ENCODE measurements around the gene CDC20. TPM values are rescaled to one million over a fixed set of nuclear protein-coding genes. Genes with fewer than 3 reads are reported as not detected.

CDC20 gene
- total RNA-seq, 1 donor from 2014 or later = 15.2 TPM

- no peak for DNase-seq (ENCODE audit: extremely low spot score, unreplicated experiment)
- TF ChIP-seq, protein P1, sequence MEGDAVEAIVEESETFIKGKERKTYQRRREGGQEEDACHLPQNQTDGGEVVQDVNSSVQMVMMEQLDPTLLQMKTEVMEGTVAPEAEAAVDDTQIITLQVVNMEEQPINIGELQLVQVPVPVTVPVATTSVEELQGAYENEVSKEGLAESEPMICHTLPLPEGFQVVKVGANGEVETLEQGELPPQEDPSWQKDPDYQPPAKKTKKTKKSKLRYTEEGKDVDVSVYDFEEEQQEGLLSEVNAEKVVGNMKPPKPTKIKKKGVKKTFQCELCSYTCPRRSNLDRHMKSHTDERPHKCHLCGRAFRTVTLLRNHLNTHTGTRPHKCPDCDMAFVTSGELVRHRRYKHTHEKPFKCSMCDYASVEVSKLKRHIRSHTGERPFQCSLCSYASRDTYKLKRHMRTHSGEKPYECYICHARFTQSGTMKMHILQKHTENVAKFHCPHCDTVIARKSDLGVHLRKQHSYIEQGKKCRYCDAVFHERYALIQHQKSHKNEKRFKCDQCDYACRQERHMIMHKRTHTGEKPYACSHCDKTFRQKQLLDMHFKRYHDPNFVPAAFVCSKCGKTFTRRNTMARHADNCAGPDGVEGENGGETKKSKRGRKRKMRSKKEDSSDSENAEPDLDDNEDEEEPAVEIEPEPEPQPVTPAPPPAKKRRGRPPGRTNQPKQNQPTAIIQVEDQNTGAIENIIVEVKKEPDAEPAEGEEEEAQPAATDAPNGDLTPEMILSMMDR (IDR thresholded peaks at IDR 0.05) = no peak
- no peaks in the 10 kb centered on the region for H3K27me3 Mint-ChIP-seq (ENCODE audit: unreplicated experiment)
- peaks cover 38% of the 10 kb centered on the region for H3K4me1 Mint-ChIP-seq (ENCODE audit: unreplicated experiment)
- no peak overlapping the region for H3K27ac Mint-ChIP-seq (ENCODE audit: unreplicated experiment)
- H3K4me3 Mint-ChIP-seq (ENCODE audit: unreplicated experiment) = no peak overlapping the region
- H3K9me3 Mint-ChIP-seq (ENCODE audit: unreplicated experiment) = no peaks in the 10 kb centered on the region
- peaks cover 2% of the 10 kb centered on the region for H3K36me3 Mint-ChIP-seq (ENCODE audit: unreplicated experiment)
These were observed 1.5 kb upstream of the CDC20 start for GRCh38 chr1:43357251-43357650.

DNA sequence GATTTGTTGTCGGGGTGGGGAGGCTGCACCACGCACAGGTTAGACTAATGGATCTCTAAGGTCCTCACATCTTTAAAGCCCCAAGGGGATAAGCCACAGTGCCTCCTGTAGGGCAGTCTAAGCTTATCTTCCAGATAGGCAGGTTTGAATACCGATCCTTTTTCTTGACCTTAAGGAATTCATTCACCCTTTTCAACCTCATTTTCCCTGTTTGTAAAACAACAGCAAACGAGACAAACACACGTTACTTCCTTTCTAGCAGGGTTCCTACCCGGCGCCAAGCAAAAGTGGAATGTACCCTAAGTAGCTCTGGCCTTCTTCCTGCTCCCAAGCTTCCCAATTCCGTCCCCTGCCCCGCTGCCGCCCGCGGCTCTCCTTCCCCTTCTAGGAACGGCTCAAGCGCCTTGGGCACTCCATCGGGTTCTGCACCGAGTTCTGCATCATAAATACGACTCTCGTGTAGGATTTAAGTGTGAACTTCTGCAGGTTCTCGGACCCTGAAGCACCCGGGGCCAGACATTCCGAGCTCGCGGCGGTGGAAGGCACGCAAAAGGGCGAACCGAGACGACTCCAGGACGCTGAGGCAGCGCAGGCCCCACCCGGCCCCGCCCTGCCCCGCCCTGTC lies 548 bp upstream of the CDC20 start:
- Mint-ChIP-seq H3K27me3 (ENCODE audit: unreplicated experiment) (no peaks in the 10 kb centered on the region), H3K9me3 (ENCODE audit: unreplicated experiment) (no peaks in the 10 kb centered on the region), H3K27ac (ENCODE audit: unreplicated experiment) (peak overlapping the region; percentile 94), H3K4me1 (ENCODE audit: unreplicated experiment) (peaks cover 38% of the 10 kb centered on the region), H3K36me3 (ENCODE audit: unreplicated experiment) (peaks cover 6% of the 10 kb centered on the region), H3K4me3 (ENCODE audit: unreplicated experiment) (peak overlapping the region; percentile 88)
- TF ChIP-seq, protein P1 (IDR thresholded peaks at IDR 0.05) = peak; percentile 48
- DNase-seq (ENCODE audit: extremely low spot score, unreplicated experiment) = no peak

GRCh38 chr1:43359696-43360095 lies 915 bp downstream of the CDC20 start:
- H3K36me3 Mint-ChIP-seq (ENCODE audit: unreplicated experiment) = peaks cover 14% of the 10 kb centered on the region
- DNase-seq (ENCODE audit: extremely low spot score, unreplicated experiment) = no peak
- H3K9me3 Mint-ChIP-seq (ENCODE audit: unreplicated experiment) = no peaks in the 10 kb centered on the region
- H3K27me3 Mint-ChIP-seq (ENCODE audit: unreplicated experiment) = no peaks in the 10 kb centered on the region
- TF ChIP-seq, protein P1 (IDR thresholded peaks at IDR 0.05) = no peak
- peak overlapping the region; percentile 88 for H3K4me3 Mint-ChIP-seq (ENCODE audit: unreplicated experiment)
- H3K4me1 Mint-ChIP-seq (ENCODE audit: unreplicated experiment) = peaks cover 40% of the 10 kb centered on the region
- H3K27ac Mint-ChIP-seq (ENCODE audit: unreplicated experiment) = peak overlapping the region; percentile 21

DNA sequence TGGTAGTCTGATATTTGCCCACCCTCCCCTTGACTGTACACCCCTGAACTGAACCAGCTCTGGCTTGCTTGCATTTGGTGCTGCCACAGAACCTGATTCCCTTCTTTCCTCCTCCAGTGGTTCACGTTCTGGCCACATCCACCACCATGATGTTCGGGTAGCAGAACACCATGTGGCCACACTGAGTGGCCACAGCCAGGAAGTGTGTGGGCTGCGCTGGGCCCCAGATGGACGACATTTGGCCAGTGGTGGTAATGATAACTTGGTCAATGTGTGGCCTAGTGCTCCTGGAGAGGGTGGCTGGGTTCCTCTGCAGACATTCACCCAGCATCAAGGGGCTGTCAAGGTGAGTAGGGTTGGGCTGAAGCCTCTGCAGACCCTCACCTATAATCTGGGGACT lies 1.8 kb downstream of the CDC20 start:
- TF ChIP-seq, protein P1 (IDR thresholded peaks at IDR 0.05) = no peak
- no peak for DNase-seq (ENCODE audit: extremely low spot score, unreplicated experiment)
- Mint-ChIP-seq H3K4me1 (ENCODE audit: unreplicated experiment) (peaks cover 44% of the 10 kb centered on the region), H3K4me3 (ENCODE audit: unreplicated experiment) (peak overlapping the region; percentile 88), H3K27ac (ENCODE audit: unreplicated experiment) (no peak overlapping the region), H3K9me3 (ENCODE audit: unreplicated experiment) (no peaks in the 10 kb centered on the region), H3K36me3 (ENCODE audit: unreplicated experiment) (peaks cover 19% of the 10 kb centered on the region), H3K27me3 (ENCODE audit: unreplicated experiment) (no peaks in the 10 kb centered on the region)

DNA sequence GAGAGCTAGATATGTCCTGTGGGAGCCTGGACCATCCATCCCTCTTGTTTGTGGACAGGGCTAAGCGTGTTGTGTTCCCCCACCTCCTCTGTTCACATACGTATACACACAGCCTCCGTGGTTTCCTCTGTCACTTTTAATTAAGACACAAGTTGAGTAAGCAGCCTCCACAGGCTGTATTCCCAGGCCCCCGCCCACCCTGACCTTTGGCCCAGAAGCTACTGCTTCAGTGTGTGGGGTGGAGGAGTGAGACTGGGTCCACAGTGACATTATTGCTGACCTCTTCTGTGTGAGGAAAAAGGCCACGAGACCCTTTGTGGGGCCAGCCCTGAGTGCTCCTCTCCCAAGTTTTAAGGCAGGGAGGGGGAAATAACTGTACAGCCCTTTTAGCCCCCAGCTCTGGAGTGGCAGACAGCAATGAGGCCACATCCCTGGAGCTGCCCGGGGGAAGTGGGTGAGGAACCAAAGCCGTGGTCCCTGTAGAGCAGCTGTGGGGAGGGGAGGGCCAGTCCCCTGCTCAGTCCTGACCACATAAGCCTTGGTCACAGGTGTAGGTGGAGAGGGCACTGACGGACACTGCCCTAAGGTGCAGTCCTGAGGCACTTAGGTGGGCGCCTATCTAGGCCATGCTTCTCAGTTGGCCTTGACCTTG lies 4.6 kb downstream of the CDC20 start:
- Mint-ChIP-seq H3K4me3 (ENCODE audit: unreplicated experiment) (no peak overlapping the region), H3K36me3 (ENCODE audit: unreplicated experiment) (peaks cover 19% of the 10 kb centered on the region), H3K27ac (ENCODE audit: unreplicated experiment) (no peak overlapping the region), H3K4me1 (ENCODE audit: unreplicated experiment) (peaks cover 55% of the 10 kb centered on the region), H3K9me3 (ENCODE audit: unreplicated experiment) (no peaks in the 10 kb centered on the region), H3K27me3 (ENCODE audit: unreplicated experiment) (no peaks in the 10 kb centered on the region)
- TF ChIP-seq, protein P1 (IDR thresholded peaks at IDR 0.05) = no peak
- DNase-seq (ENCODE audit: extremely low spot score, unreplicated experiment) = no peak

All from osteocyte (in vitro differentiated cells).